ENCODE results near the gene CISTR. TPM values are rescaled to one million over a fixed set of nuclear protein-coding genes. Genes with fewer than 3 reads are reported as not detected.

Gene CISTR
- total RNA-seq, 4 donors from 2014 or later, result not detected

- intact Hi-C loops (cut with DNase I), result no loop called here
- no peak for TF ChIP-seq CTCF (IDR thresholded peaks at IDR 0.05)
- no peak for TF ChIP-seq EP300 (IDR thresholded peaks at IDR 0.05)
- TF ChIP-seq POLR2A (IDR thresholded peaks at IDR 0.05; ENCODE audit: low read depth), result no peak
- no peak for TF ChIP-seq POLR2AphosphoS5 (IDR thresholded peaks at IDR 0.05)
- peaks cover 0 to 28% (median 6%) of the 10 kb centered on the region in 4 donors for H3K27me3 ChIP-seq
- no peak overlapping the region for H3K27ac ChIP-seq (replicated peaks in 1 of 4)
- H3K4me1 ChIP-seq, result no peaks in the 10 kb centered on the region
- 49% methylated on average over 4 of the region's 4 CpGs for WGBS
- peaks cover 30 to 41% (median 33%) of the 10 kb centered on the region in 4 donors for H3K36me3 ChIP-seq
- H3K9me3 ChIP-seq, result no peaks in the 10 kb centered on the region
- no peak for DNase-seq (ENCODE audit: extremely low spot score)
- no peak overlapping the region for H3K4me3 ChIP-seq
These were observed 42.1 kb downstream of the CISTR start for GRCh38 chr12:53709671-53710070.

GRCh38 chr12:53706080-53706479 lies 45.7 kb downstream of the CISTR start:
- TF ChIP-seq EP300 (IDR thresholded peaks at IDR 0.05) (no peak), POLR2A (IDR thresholded peaks at IDR 0.05; ENCODE audit: low read depth) (no peak), CTCF (IDR thresholded peaks at IDR 0.05) (no peak), POLR2AphosphoS5 (IDR thresholded peaks at IDR 0.05) (no peak)
- WGBS, result 57% methylated on average over 1 of the region's 1 CpG
- Histone ChIP-seq H3K4me1 (no peaks in the 10 kb centered on the region), H3K4me3 (no peak overlapping the region), H3K36me3 (peaks cover 0 to 5% (median 0%) of the 10 kb centered on the region in 4 donors), H3K27ac (replicated peaks in 1 of 4) (no peak overlapping the region), H3K27me3 (peaks cover 0 to 62% (median 18%) of the 10 kb centered on the region in 4 donors), H3K9me3 (no peaks in the 10 kb centered on the region)
- intact Hi-C loops (cut with DNase I), result no loop called here
- DNase-seq (ENCODE audit: extremely low spot score), result no peak

GRCh38 chr12:53703756-53704155 lies 48.0 kb downstream of the CISTR start:
- 77% methylated on average over 4 of the region's 4 CpGs for WGBS
- no peak for DNase-seq (ENCODE audit: extremely low spot score)
- Histone ChIP-seq H3K4me3 (no peak overlapping the region), H3K36me3 (no peaks in the 10 kb centered on the region), H3K9me3 (no peaks in the 10 kb centered on the region), H3K27me3 (peaks cover 0 to 84% (median 21%) of the 10 kb centered on the region in 4 donors), H3K4me1 (no peaks in the 10 kb centered on the region), H3K27ac (replicated peaks in 1 of 4) (no peak overlapping the region)
- intact Hi-C loops (cut with DNase I), result loop anchor here (2.0 kb wide), 1 partner anchor 39 kb away; no protein-coding TSS in a partner anchor
- TF ChIP-seq EP300 (IDR thresholded peaks at IDR 0.05), result no peak
- TF ChIP-seq CTCF (IDR thresholded peaks at IDR 0.05), result no peak

- no peak for TF ChIP-seq POLR2A (IDR thresholded peaks at IDR 0.05; ENCODE audit: low read depth)
- TF ChIP-seq POLR2AphosphoS5 (IDR thresholded peaks at IDR 0.05), result no peak
- peak; percentile 89 to 91 (median 89) for TF ChIP-seq CTCF (IDR thresholded peaks at IDR 0.05)
- TF ChIP-seq EP300 (IDR thresholded peaks at IDR 0.05), result no peak
- Histone ChIP-seq H3K9me3 (no peaks in the 10 kb centered on the region), H3K4me3 (no peak overlapping the region), H3K27ac (replicated peaks in 1 of 4) (no peak overlapping the region), H3K4me1 (peaks cover 2 to 7% (median 4%) of the 10 kb centered on the region in 4 donors), H3K27me3 (peaks cover under 1 to 96% (median 34%) of the 10 kb centered on the region in 4 donors), H3K36me3 (no peaks in the 10 kb centered on the region)
- 9% methylated on average over 6 of the region's 8 CpGs for WGBS
- peak; percentile 95 for DNase-seq (ENCODE audit: extremely low spot score)
- intact Hi-C loops (cut with DNase I), result loop anchor here (2.0 kb wide), 1 partner anchor 41 kb away; no protein-coding TSS in a partner anchor
These were observed 50.1 kb downstream of the CISTR start for GRCh38 chr12:53701518-53702264.
